T-helper 17 cell (primary cell): ENCODE results near the gene ERN1. TPM values are rescaled to one million over a fixed set of nuclear protein-coding genes. Genes with fewer than 3 reads are reported as not detected.

Experiments
- ATAC-seq: fragments of 150-1000 bp; cut with Tn5 transposase; 2 replicates; pipeline ENCODE4 v1.10.0; 2021; ENCODE audit warnings: mild to moderate bottlenecking, moderate library complexity
- DNase-seq, 3 donors: peaks; one replicate each; pipeline versions ENCODE4 v3.0.0 to v3.0.0-alpha.2; 2020 to 2021
- H3K9me3 ChIP-seq: one replicate; pipeline ENCODE4 v1.7.0; 2013; ENCODE audit warnings: low read length, mild to moderate bottlenecking; ENCODE audit not compliant: control insufficient read depth, poor library complexity, severe bottlenecking
- H3K27ac Mint-ChIP-seq: one replicate; pipeline ENCODE4 v1.8.0; 2022; ENCODE audit warnings: mild to moderate bottlenecking, moderate library complexity, mixed read lengths
- H3K27me3 Mint-ChIP-seq: one replicate; pipeline ENCODE4 v1.8.0; 2022; ENCODE audit warnings: mixed read lengths
- H3K36me3 Mint-ChIP-seq: one replicate; pipeline ENCODE4 v1.8.0; 2022; ENCODE audit warnings: low read depth, mixed read lengths
- H3K4me1 Mint-ChIP-seq: one replicate; pipeline ENCODE4 v1.8.0; 2022; ENCODE audit warnings: mild to moderate bottlenecking, mixed read lengths
- H3K4me3 Mint-ChIP-seq: one replicate; pipeline ENCODE4 v1.8.0; 2022; ENCODE audit warnings: mild to moderate bottlenecking, moderate library complexity, mixed read lengths
- total RNA-seq, 4 donors: library from RNA in 2 of 4; stranded (reverse) in 2 of 4; gene quantifications; one replicate each; pipeline ENCODE4 v1.2.3 and lab custom pipeline; 2022 to 2026

Gene ERN1
- total RNA-seq, 2 donors from 2014 or later, result 185 to 196 TPM

GRCh38 chr17:64154313-64154695 lies 24.4 kb upstream of the ERN1 start:
- no peaks in the 10 kb centered on the region for H3K9me3 ChIP-seq
- DNase-seq (no peak), ATAC-seq (no peak)
- peaks cover 2% of the 10 kb centered on the region for H3K4me1 Mint-ChIP-seq
- H3K27ac Mint-ChIP-seq, result no peak overlapping the region
- H3K27me3 Mint-ChIP-seq, result no peaks in the 10 kb centered on the region
- no peaks in the 10 kb centered on the region for H3K36me3 Mint-ChIP-seq
- H3K4me3 Mint-ChIP-seq, result no peak overlapping the region

GRCh38 chr17:64153565-64154312 lies 23.8 kb upstream of the ERN1 start:
- DNase-seq (no peak), ATAC-seq (no peak)
- H3K27me3 Mint-ChIP-seq, result no peaks in the 10 kb centered on the region
- H3K4me1 Mint-ChIP-seq, result peaks cover 3% of the 10 kb centered on the region
- no peaks in the 10 kb centered on the region for H3K36me3 Mint-ChIP-seq
- no peaks in the 10 kb centered on the region for H3K9me3 ChIP-seq
- H3K4me3 Mint-ChIP-seq, result no peak overlapping the region
- H3K27ac Mint-ChIP-seq, result no peak overlapping the region

- Mint-ChIP-seq H3K27ac (no peak overlapping the region), H3K4me3 (no peak overlapping the region), H3K27me3 (no peaks in the 10 kb centered on the region), H3K4me1 (peaks cover 8% of the 10 kb centered on the region), H3K36me3 (no peaks in the 10 kb centered on the region)
- H3K9me3 ChIP-seq, result no peaks in the 10 kb centered on the region
- DNase-seq, result no peak
- no peak for ATAC-seq
These were observed 22.6 kb upstream of the ERN1 start for GRCh38 chr17:64152428-64153125.

GRCh38 chr17:64151016-64151368 lies 21.0 kb upstream of the ERN1 start:
- ATAC-seq, result no peak
- no peaks in the 10 kb centered on the region for H3K27me3 Mint-ChIP-seq
- no peak overlapping the region for H3K4me3 Mint-ChIP-seq
- H3K36me3 Mint-ChIP-seq, result no peaks in the 10 kb centered on the region
- no peaks in the 10 kb centered on the region for H3K9me3 ChIP-seq
- peaks cover 17% of the 10 kb centered on the region for H3K4me1 Mint-ChIP-seq
- peak overlapping the region; percentile 3 for H3K27ac Mint-ChIP-seq
- no peak for DNase-seq

GRCh38 chr17:64150237-64151015 lies 20.5 kb upstream of the ERN1 start:
- Mint-ChIP-seq H3K27me3 (no peaks in the 10 kb centered on the region), H3K27ac (peak overlapping the region; percentile 3), H3K4me1 (peaks cover 17% of the 10 kb centered on the region), H3K36me3 (no peaks in the 10 kb centered on the region), H3K4me3 (no peak overlapping the region)
- ATAC-seq (no peak), DNase-seq (no peak)
- no peaks in the 10 kb centered on the region for H3K9me3 ChIP-seq

- Mint-ChIP-seq H3K27ac (peak overlapping the region; percentile 27), H3K4me3 (no peak overlapping the region), H3K4me1 (peaks cover 15% of the 10 kb centered on the region), H3K36me3 (no peaks in the 10 kb centered on the region), H3K27me3 (no peaks in the 10 kb centered on the region)
- no peaks in the 10 kb centered on the region for H3K9me3 ChIP-seq
- DNase-seq, result no peak
- no peak for ATAC-seq
These were observed 19.3 kb upstream of the ERN1 start for GRCh38 chr17:64149196-64149595.

GRCh38 chr17:64148699-64149098 lies 18.8 kb upstream of the ERN1 start:
- H3K27ac Mint-ChIP-seq, result no peak overlapping the region
- no peaks in the 10 kb centered on the region for H3K36me3 Mint-ChIP-seq
- no peak for ATAC-seq
- no peak overlapping the region for H3K4me3 Mint-ChIP-seq
- H3K27me3 Mint-ChIP-seq, result no peaks in the 10 kb centered on the region
- peaks cover 15% of the 10 kb centered on the region for H3K4me1 Mint-ChIP-seq
- H3K9me3 ChIP-seq, result no peaks in the 10 kb centered on the region
- no peak for DNase-seq

GRCh38 chr17:64148017-64148631 lies 18.2 kb upstream of the ERN1 start:
- DNase-seq (no peak), ATAC-seq (no peak)
- Mint-ChIP-seq H3K27ac (no peak overlapping the region), H3K36me3 (no peaks in the 10 kb centered on the region), H3K4me1 (peaks cover 15% of the 10 kb centered on the region), H3K27me3 (no peaks in the 10 kb centered on the region), H3K4me3 (peak overlapping the region; percentile 60)
- no peaks in the 10 kb centered on the region for H3K9me3 ChIP-seq

- ATAC-seq (no peak), DNase-seq (no peak)
- no peaks in the 10 kb centered on the region for H3K9me3 ChIP-seq
- H3K4me1 Mint-ChIP-seq, result peaks cover 15% of the 10 kb centered on the region
- H3K27me3 Mint-ChIP-seq, result no peaks in the 10 kb centered on the region
- no peak overlapping the region for H3K27ac Mint-ChIP-seq
- no peaks in the 10 kb centered on the region for H3K36me3 Mint-ChIP-seq
- H3K4me3 Mint-ChIP-seq, result no peak overlapping the region
These were observed 17.4 kb upstream of the ERN1 start for GRCh38 chr17:64147110-64148016.

GRCh38 chr17:64146418-64147109 lies 16.6 kb upstream of the ERN1 start:
- Mint-ChIP-seq H3K4me1 (peaks cover 15% of the 10 kb centered on the region), H3K36me3 (no peaks in the 10 kb centered on the region), H3K27ac (no peak overlapping the region), H3K27me3 (no peaks in the 10 kb centered on the region), H3K4me3 (no peak overlapping the region)
- H3K9me3 ChIP-seq, result no peaks in the 10 kb centered on the region
- ATAC-seq (peak; percentile 11), DNase-seq (peak; percentile 20 to 36 (median 28))

GRCh38 chr17:64145751-64146417 lies 15.9 kb upstream of the ERN1 start:
- Mint-ChIP-seq H3K36me3 (no peaks in the 10 kb centered on the region), H3K27me3 (no peaks in the 10 kb centered on the region), H3K27ac (no peak overlapping the region), H3K4me1 (peaks cover 15% of the 10 kb centered on the region), H3K4me3 (no peak overlapping the region)
- H3K9me3 ChIP-seq, result no peaks in the 10 kb centered on the region
- peak; percentile 96 for ATAC-seq
- peak; percentile 79 to 90 (median 89) for DNase-seq

GRCh38 chr17:64145375-64145750 lies 15.4 kb upstream of the ERN1 start:
- DNase-seq, result no peak
- Mint-ChIP-seq H3K36me3 (no peaks in the 10 kb centered on the region), H3K27ac (no peak overlapping the region), H3K4me1 (peaks cover 15% of the 10 kb centered on the region), H3K4me3 (no peak overlapping the region), H3K27me3 (no peaks in the 10 kb centered on the region)
- ATAC-seq, result peak; percentile 22
- no peaks in the 10 kb centered on the region for H3K9me3 ChIP-seq
